Activated CD8-positive, alpha-beta memory T cell treated with anti-CD3 and anti-CD28 coated beads, Interleukin-2, amount 10 ng/mL, durations not matched to agents 7 days and 5 days (primary cell): ENCODE data around the gene OPALIN. TPM values are rescaled to one million over a fixed set of nuclear protein-coding genes. Genes with fewer than 3 reads are reported as not detected.

Source experiments
- ATAC-seq: fragments of 150-1000 bp; cut with Tn5 transposase; one replicate; pipeline ENCODE4 v1.10.0; 2021; ENCODE audit warnings: moderate library complexity
- CTCF ChIA-PET: fragments of 350-600 bp; sonication (Branson Sonifier 250); formaldehyde crosslinking; loops from one replicate; lab custom pipeline; 2021; ENCODE audit warnings: antibody characterized with exemption; lab: Charles Lee
- DNase-seq: peaks from one replicate; pipeline ENCODE4 v3.0.0-alpha.2; 2020
- H3K27ac Mint-ChIP-seq: one replicate; pipeline ENCODE4 v1.8.0; 2021; ENCODE audit warnings: mild to moderate bottlenecking, mixed read lengths
- H3K27me3 Mint-ChIP-seq: one replicate; pipeline ENCODE4 v1.8.0; 2021; ENCODE audit warnings: mixed read lengths
- H3K36me3 Mint-ChIP-seq: one replicate; pipeline ENCODE4 v1.8.0; 2021; ENCODE audit warnings: mild to moderate bottlenecking, mixed read lengths
- H3K4me1 Mint-ChIP-seq: one replicate; pipeline ENCODE4 v1.8.0; 2021; ENCODE audit warnings: mixed read lengths
- H3K4me3 Mint-ChIP-seq: one replicate; pipeline ENCODE4 v1.8.0; 2021; ENCODE audit warnings: mild to moderate bottlenecking, moderate library complexity, mixed read lengths
- H3K9me3 Mint-ChIP-seq: one replicate; pipeline ENCODE4 v1.8.0; 2022; ENCODE audit warnings: low read depth, mixed read lengths
- total RNA-seq, 2 experiments: library from RNA; stranded (reverse); gene quantifications; one replicate each; pipeline ENCODE4 v1.2.3, GENCODE V29; 2021

OPALIN gene
- total RNA-seq, 2 experiments from 2014 or later = not detected

GRCh38 chr10:96344178-96344577 lies 14.6 kb downstream of the OPALIN start:
- CTCF ChIA-PET = interaction anchor here (0.6 kb wide), 1 partner anchor 327 kb away, joined by 3 read pairs; no protein-coding TSS in a partner anchor
- no peak overlapping the region for H3K4me3 Mint-ChIP-seq

DNA sequence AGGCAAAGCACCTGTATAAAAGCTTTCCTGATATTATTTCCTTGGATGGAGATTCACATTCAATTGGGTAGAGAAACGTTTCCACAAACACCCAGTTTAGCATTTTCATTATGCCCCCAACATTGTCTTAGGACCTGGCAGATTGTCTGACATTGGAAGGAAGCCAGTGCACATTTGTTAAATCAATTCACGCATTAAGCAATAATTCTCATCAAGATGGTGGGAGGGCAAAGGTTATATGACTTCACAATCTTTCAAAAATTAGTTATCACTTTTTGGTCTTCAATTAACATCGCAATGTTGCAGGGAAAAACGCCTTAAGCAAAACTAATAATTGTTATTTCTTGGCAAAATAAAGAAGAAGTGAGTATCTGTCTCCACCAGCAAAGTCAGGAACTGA lies 16.4 kb downstream of the OPALIN start:
- CTCF ChIA-PET = interaction anchor here (3.1 to 3.6 kb wide), 2 partner anchors 113 to 327 kb away, joined by 15 to 18 read pairs; no protein-coding TSS in a partner anchor
- Mint-ChIP-seq H3K27ac (no peak overlapping the region), H3K9me3 (peaks cover 5% of the 10 kb centered on the region), H3K36me3 (peaks cover 2% of the 10 kb centered on the region), H3K4me1 (peaks cover 6% of the 10 kb centered on the region), H3K4me3 (no peak overlapping the region), H3K27me3 (peaks cover 40% of the 10 kb centered on the region)
- ATAC-seq (no peak), DNase-seq (no peak)

More at GRCh38 chr10:96344178-96344577, 14.6 kb downstream of the OPALIN start:
- no peak overlapping the region for H3K27ac Mint-ChIP-seq
- H3K9me3 Mint-ChIP-seq = peaks cover 5% of the 10 kb centered on the region
- H3K36me3 Mint-ChIP-seq = peaks cover 2% of the 10 kb centered on the region
- peaks cover 41% of the 10 kb centered on the region for H3K27me3 Mint-ChIP-seq
- peaks cover 6% of the 10 kb centered on the region for H3K4me1 Mint-ChIP-seq
- no peak for ATAC-seq
- DNase-seq = no peak

- CTCF ChIA-PET = interaction anchor here (1.0 to 3.6 kb wide), 7 partner anchors 15 to 326 kb away, joined by 3 to 18 read pairs (median 3); no protein-coding TSS in a partner anchor
- Mint-ChIP-seq H3K4me3 (no peak overlapping the region), H3K36me3 (peaks cover 2% of the 10 kb centered on the region), H3K4me1 (peaks cover 6% of the 10 kb centered on the region), H3K27me3 (peaks cover 39% of the 10 kb centered on the region), H3K9me3 (peaks cover 5% of the 10 kb centered on the region), H3K27ac (no peak overlapping the region)
- ATAC-seq = peak; percentile 20
- no peak for DNase-seq
Measured at GRCh38 chr10:96341219-96342182, 17.3 kb downstream of the OPALIN start.

GRCh38 chr10:96339956-96340904 lies 18.6 kb downstream of the OPALIN start:
- Mint-ChIP-seq H3K4me3 (no peak overlapping the region), H3K27me3 (peaks cover 39% of the 10 kb centered on the region), H3K36me3 (peaks cover 2% of the 10 kb centered on the region), H3K9me3 (no peaks in the 10 kb centered on the region), H3K27ac (no peak overlapping the region), H3K4me1 (peaks cover 6% of the 10 kb centered on the region)
- ATAC-seq = peak; percentile 73
- peak; percentile 73 for DNase-seq
- CTCF ChIA-PET = interaction anchor here (0.6 to 3.6 kb wide), 9 partner anchors 13 to 324 kb away, joined by 3 to 18 read pairs (median 3); no protein-coding TSS in a partner anchor

GRCh38 chr10:96339383-96339782 lies 19.4 kb downstream of the OPALIN start:
- H3K27ac Mint-ChIP-seq = no peak overlapping the region
- H3K27me3 Mint-ChIP-seq = peaks cover 43% of the 10 kb centered on the region
- H3K9me3 Mint-ChIP-seq = no peaks in the 10 kb centered on the region
- H3K36me3 Mint-ChIP-seq = peaks cover 2% of the 10 kb centered on the region
- DNase-seq (no peak), ATAC-seq (no peak)
- H3K4me3 Mint-ChIP-seq = no peak overlapping the region
- CTCF ChIA-PET = interaction anchor here (0.6 to 3.6 kb wide), 5 partner anchors 48 to 323 kb away, joined by 3 to 18 read pairs (median 4); no protein-coding TSS in a partner anchor
- peaks cover 6% of the 10 kb centered on the region for H3K4me1 Mint-ChIP-seq

DNA sequence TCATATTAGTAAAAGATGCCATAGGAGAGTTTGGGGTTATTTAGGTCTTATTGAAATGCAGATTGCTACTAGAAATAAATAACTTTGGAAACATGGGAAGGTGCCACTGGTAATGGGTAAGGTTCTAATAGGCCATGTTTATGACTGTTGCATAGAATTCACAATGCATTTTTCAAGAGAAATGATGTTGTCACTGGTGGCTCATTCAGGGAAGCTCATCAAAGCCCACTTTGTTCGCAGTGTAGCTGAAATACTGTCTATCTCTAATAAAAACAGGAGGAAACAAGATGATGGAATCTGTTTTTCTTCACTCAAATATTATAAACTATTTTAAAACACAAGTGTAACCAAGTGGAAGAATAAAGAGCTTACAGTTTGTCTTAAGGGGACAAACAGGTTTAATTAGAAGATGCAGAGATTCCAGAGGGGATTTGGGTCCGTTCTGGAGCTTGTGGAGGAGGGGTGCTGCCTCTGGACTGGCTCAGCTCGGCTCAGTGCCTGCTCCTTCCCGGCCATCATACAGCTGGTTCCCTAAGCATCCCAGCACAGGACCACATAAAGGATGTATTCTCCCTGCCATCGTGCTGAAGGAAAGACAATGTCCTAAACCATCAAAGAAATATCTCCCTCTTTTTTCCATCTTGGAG lies 20.4 kb downstream of the OPALIN start:
- H3K4me1 Mint-ChIP-seq = peaks cover 6% of the 10 kb centered on the region
- DNase-seq = no peak
- H3K27me3 Mint-ChIP-seq = peaks cover 50% of the 10 kb centered on the region
- H3K27ac Mint-ChIP-seq = no peak overlapping the region
- CTCF ChIA-PET = interaction anchor here (0.7 to 1.5 kb wide), 2 partner anchors 109 to 645 kb away, joined by 3 read pairs; partner anchors contain the start of gene TCTN3
- ATAC-seq = no peak
- no peak overlapping the region for H3K4me3 Mint-ChIP-seq
- no peaks in the 10 kb centered on the region for H3K36me3 Mint-ChIP-seq
- no peaks in the 10 kb centered on the region for H3K9me3 Mint-ChIP-seq

DNA sequence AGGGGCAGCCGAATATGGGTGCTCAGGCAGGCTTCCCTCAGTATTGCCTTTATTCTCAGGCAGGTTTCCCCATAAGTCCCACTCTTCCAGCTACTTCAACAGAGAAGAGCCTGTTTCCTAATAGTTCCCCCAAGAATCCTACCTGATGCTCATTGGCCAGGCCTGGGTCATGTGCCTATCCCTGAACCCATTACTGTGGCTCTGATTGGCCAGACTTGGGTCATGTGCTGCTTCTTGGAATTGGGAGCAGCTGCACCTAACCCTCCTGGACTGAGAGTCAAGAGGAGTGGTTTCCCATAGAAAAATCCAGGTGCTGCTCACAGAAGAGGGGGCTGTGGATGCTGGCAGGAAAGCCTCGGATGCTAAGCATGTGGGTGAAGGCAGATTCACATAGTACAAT lies 21.7 kb downstream of the OPALIN start:
- ATAC-seq = no peak
- Mint-ChIP-seq H3K9me3 (no peaks in the 10 kb centered on the region), H3K27me3 (peaks cover 54% of the 10 kb centered on the region), H3K27ac (no peak overlapping the region), H3K36me3 (no peaks in the 10 kb centered on the region), H3K4me3 (no peak overlapping the region), H3K4me1 (peaks cover 8% of the 10 kb centered on the region)
- DNase-seq = no peak
- CTCF ChIA-PET = interaction anchor here (1.6 to 1.9 kb wide), 2 partner anchors 108 to 319 kb away, joined by 6 to 9 read pairs; no protein-coding TSS in a partner anchor

GRCh38 chr10:96334616-96335526 lies 23.9 kb downstream of the OPALIN start:
- H3K27me3 Mint-ChIP-seq = peaks cover 61% of the 10 kb centered on the region

DNA sequence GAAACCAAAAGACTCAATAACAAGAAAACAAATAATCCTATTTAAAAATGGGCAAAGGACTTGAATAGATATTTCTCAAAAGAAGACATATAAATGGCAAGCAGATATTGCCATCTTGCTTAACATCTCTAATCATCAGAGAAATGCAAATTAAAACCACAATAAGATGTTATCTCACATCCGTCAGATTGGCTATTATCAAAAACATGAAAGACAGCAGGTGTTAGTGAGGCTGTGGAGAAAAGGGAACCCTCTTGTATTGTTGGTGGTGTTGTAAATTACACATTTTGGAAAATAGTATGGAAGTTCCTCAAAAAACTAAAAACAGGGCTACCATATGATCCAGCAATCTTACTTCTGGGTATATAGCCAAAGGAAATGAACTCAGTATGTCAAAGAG lies 25.7 kb downstream of the OPALIN start:
- H3K27me3 Mint-ChIP-seq = peaks cover 65% of the 10 kb centered on the region
- H3K36me3 Mint-ChIP-seq = no peaks in the 10 kb centered on the region
- H3K4me3 Mint-ChIP-seq = no peak overlapping the region
- DNase-seq = no peak
- H3K9me3 Mint-ChIP-seq = no peaks in the 10 kb centered on the region
- ATAC-seq = no peak
- no peak overlapping the region for H3K27ac Mint-ChIP-seq
- CTCF ChIA-PET = no interaction called here
- H3K4me1 Mint-ChIP-seq = peaks cover 2% of the 10 kb centered on the region

More at GRCh38 chr10:96334616-96335526, 23.9 kb downstream of the OPALIN start:
- Mint-ChIP-seq H3K27ac (no peak overlapping the region), H3K4me3 (no peak overlapping the region), H3K36me3 (no peaks in the 10 kb centered on the region), H3K4me1 (peaks cover 2% of the 10 kb centered on the region), H3K9me3 (no peaks in the 10 kb centered on the region)
- CTCF ChIA-PET = interaction anchor here (1.1 to 1.7 kb wide), 4 partner anchors 15 to 316 kb away, joined by 3 to 6 read pairs (median 4); no protein-coding TSS in a partner anchor
- ATAC-seq (no peak), DNase-seq (no peak)

DNA sequence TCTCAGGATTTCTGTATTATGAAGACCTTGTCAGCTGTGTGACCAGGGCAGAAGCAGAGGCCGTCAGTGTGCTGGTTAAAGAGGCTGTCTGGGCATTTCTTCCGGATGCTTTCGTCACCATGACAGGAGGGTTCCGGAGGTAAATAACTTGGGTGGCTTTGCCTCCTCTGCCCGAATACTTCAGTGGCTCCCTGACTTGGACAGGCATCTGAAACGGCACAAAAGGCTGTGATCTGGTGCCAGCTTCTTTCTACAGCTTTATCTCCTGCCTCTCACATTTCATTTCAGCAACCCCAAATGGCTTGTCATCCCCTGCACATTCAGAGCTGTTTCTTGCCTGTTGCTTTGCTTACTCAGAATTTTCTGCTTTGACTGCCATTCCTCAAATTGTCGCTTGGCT lies 31.3 kb downstream of the OPALIN start:
- H3K4me3 Mint-ChIP-seq = no peak overlapping the region
- ATAC-seq (no peak), DNase-seq (no peak)
- peaks cover 7% of the 10 kb centered on the region for H3K4me1 Mint-ChIP-seq
- CTCF ChIA-PET = interaction anchor here (1.2 to 1.6 kb wide), 2 partner anchors 14 to 98 kb away, joined by 3 to 4 read pairs; no protein-coding TSS in a partner anchor
- no peaks in the 10 kb centered on the region for H3K9me3 Mint-ChIP-seq
- no peak overlapping the region for H3K27ac Mint-ChIP-seq
- no peaks in the 10 kb centered on the region for H3K36me3 Mint-ChIP-seq
- H3K27me3 Mint-ChIP-seq = peaks cover 67% of the 10 kb centered on the region

- DNase-seq (no peak), ATAC-seq (peak; percentile 61)
- no peak overlapping the region for H3K27ac Mint-ChIP-seq
- no peaks in the 10 kb centered on the region for H3K36me3 Mint-ChIP-seq
- peaks cover 64% of the 10 kb centered on the region for H3K27me3 Mint-ChIP-seq
- no peak overlapping the region for H3K4me3 Mint-ChIP-seq
- CTCF ChIA-PET = no interaction called here
- no peaks in the 10 kb centered on the region for H3K9me3 Mint-ChIP-seq
- H3K4me1 Mint-ChIP-seq = peaks cover 7% of the 10 kb centered on the region
Measured at GRCh38 chr10:96325719-96326373, 33.0 kb downstream of the OPALIN start.
